ENCODE data around the gene SLBP.

DNA sequence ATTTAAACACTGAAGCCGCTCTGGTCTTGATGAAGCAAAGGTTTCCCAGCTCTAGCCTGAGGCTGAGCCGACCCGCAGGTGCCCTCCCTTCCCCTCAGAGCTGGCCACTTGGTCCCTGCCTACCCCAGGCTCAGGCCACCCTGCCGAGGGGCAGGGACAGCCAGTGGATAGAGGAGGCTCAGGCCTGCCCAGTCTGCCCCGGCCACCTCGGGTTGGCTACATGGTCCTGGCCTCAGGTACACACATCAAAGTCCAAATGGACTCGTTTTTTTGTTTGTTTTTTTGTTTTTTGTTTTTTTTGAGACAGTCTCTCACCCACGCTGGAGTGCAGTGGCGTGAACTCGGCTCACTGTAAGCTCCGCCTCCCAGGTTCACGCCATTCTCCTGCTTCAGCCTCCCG lies 33.0 kb upstream of the SLBP start:
- TF ChIP-seq EZH2 (IDR thresholded peaks at IDR 0.05; ENCODE audit: low read depth) (no peak), CTCF (conservative IDR thresholded peaks at IDR 0.05) (no peak)

Measured in PC-9 (cell line).